Measurements from ENCODE around the gene DCTD.

DNA sequence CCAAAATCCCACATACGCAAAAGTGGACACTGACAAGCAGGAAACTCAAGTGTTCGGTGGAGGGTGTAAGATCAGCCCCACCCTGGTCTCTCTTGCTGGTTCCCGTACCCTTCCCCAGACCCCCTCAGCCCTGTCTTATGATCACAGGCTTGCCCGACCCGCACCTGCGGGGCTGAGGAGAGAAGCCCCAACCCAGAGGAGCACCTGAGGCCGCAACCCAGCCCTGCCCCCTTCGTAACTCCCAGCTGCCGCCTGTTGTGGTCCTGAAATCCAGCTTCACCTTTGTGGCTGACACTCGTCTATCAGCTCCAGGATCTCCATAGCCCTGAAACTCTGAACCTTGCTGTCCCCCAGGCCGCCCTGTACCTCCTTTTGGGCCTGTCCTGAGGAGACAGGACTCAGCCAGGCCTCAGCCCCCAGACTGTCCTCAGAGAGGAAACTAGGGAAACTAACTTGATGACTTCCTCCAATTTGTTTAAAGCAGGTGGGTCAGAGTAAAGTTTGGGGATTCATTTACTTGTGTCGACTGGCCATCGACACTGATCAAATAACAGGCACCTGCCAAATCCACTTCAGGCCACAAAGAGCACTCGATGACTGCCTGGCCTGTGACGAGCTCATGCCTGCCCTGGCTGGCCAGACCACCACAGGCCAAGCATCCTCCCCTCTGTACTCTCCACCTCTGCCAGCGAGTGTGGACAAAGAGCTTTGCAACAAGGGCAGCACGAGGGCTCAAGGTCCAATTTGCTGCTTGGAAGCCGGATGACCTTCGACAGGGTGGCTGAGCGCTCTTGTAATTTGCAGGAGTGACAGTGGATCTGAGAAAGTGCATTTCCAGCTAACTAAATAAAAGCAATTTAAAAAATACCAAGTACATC is 19.3 kb downstream of the DCTD start:
- TF ChIP-seq POLR2AphosphoS5 (IDR thresholded peaks at IDR 0.05; ENCODE audit: low read depth, low read length) (no peak), POLR2A (IDR thresholded peaks at IDR 0.05; ENCODE audit: low read depth, low read length) (no peak)
